Measurements from ENCODE around the gene TIMM13.
"Not testable (repeated sequence)": the region's sequence is repeated elsewhere in the genome, so short reads cannot be mapped to it uniquely, and the experiment has no call there.

DNA sequence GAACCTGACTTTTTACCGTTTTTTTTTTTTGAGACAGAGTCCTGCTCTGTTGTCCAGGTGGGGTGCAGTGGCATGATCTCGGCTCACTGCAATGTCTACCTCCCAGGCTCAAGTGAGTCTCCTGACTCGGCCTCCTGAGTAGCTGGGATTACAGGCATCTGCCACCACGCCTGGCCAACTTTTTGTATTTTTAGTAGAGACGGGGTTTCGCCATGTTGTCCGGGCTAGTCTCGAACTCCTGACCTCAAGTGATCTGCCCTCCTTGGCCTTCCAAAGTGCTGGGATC lies 42.5 kb upstream of the TIMM13 start:
- not testable (repeated sequence) for TF ChIP-seq CTCF (IDR thresholded peaks at IDR 0.05; ENCODE audit: extremely low read depth in 1 of 2, insufficient read depth in 1 of 2, low read depth in 1 of 2, low read length in 2 of 2); POLR2AphosphoS5 (IDR thresholded peaks at IDR 0.05; ENCODE audit: insufficient read depth, low read depth, low read length); MYC (IDR thresholded peaks at IDR 0.05; ENCODE audit: low read depth, low read length); POLR2A (IDR thresholded peaks at IDR 0.05; ENCODE audit: low read depth, low read length); GATA2 (IDR thresholded peaks at IDR 0.05; ENCODE audit: insufficient read depth, insufficient read length, low read depth, low read length)

All from endothelial cell of umbilical vein (primary cell).